H9 (cell line): ENCODE measurements around the gene KLHL20. TPM values are rescaled to one million over a fixed set of nuclear protein-coding genes. Genes with fewer than 3 reads are reported as not detected.

Source experiments
- DNase-seq: peaks from one replicate; pipeline ENCODE4 v3.0.0-alpha.2; 2017
- H2AFZ ChIP-seq: one replicate; pipeline ENCODE4 v1.6.1; 2013; ENCODE audit warnings: mild to moderate bottlenecking, low read length, control low read depth, moderate library complexity
- H2AK5ac ChIP-seq: 2 replicates; pipeline ENCODE4 v1.6.1; 2013; ENCODE audit warnings: low read length, control low read depth, mixed read lengths; ENCODE audit not compliant: insufficient read length
- H2BK120ac ChIP-seq: one replicate; pipeline ENCODE4 v1.6.1; 2013; ENCODE audit warnings: low read depth, mild to moderate bottlenecking, low read length, control low read depth, inconsistent platforms; ENCODE audit not compliant: poor library complexity, severe bottlenecking
- H2BK12ac ChIP-seq: 2 replicates; pipeline ENCODE4 v1.6.1; 2013; ENCODE audit warnings: low read length, control low read depth, mixed read lengths, low read depth; ENCODE audit not compliant: insufficient read length
- H2BK15ac ChIP-seq: 2 replicates; pipeline ENCODE4 v1.6.1; 2013; ENCODE audit warnings: low read depth, low read length, control low read depth
- H2BK20ac ChIP-seq: one replicate; pipeline ENCODE4 v1.6.1; 2013; ENCODE audit warnings: low read depth, mild to moderate bottlenecking, low read length, control low read depth, inconsistent platforms; ENCODE audit not compliant: poor library complexity, severe bottlenecking
- H2BK5ac ChIP-seq: 2 replicates; pipeline ENCODE4 v1.6.1; 2013; ENCODE audit warnings: low read length, control low read depth, mixed read lengths; ENCODE audit not compliant: insufficient read length
- H3K14ac ChIP-seq: 2 replicates; pipeline ENCODE4 v1.6.1; 2013; ENCODE audit warnings: low read length, control low read depth; ENCODE audit not compliant: insufficient read depth
- H3K18ac ChIP-seq: 2 replicates; pipeline ENCODE4 v1.6.1; 2013; ENCODE audit warnings: low read depth, mild to moderate bottlenecking, mixed read lengths, low read length, control low read depth; ENCODE audit not compliant: insufficient read length
- H3K23ac ChIP-seq: 2 replicates; pipeline ENCODE4 v1.6.1; 2013; ENCODE audit warnings: low read length, control low read depth, mixed read lengths, low read depth; ENCODE audit not compliant: insufficient read length
- H3K23me2 ChIP-seq: 2 replicates; pipeline ENCODE4 v1.6.1; 2013; ENCODE audit warnings: low read depth, mild to moderate bottlenecking, mixed read lengths, low read length, control low read depth; ENCODE audit not compliant: insufficient read length, poor library complexity, severe bottlenecking
- H3K27ac ChIP-seq: 2 replicates; pipeline ENCODE4 v1.5.1; 2013; ENCODE audit warnings: low read length, control low read depth, mixed read lengths, low read depth; ENCODE audit not compliant: insufficient read length
- H3K27me3 ChIP-seq: 2 replicates; pipeline ENCODE4 v1.6.1; 2013; ENCODE audit warnings: low read length, control low read depth, inconsistent platforms; ENCODE audit not compliant: insufficient read depth
- H3K4ac ChIP-seq: 2 replicates; pipeline ENCODE4 v1.6.1; 2013; ENCODE audit warnings: low read depth, mild to moderate bottlenecking, control low read depth, inconsistent platforms, low read length, moderate library complexity
- H3K4me1 ChIP-seq: 2 replicates; pipeline ENCODE4 v1.6.1; 2013; ENCODE audit warnings: low read length, control low read depth, inconsistent platforms; ENCODE audit not compliant: insufficient read depth
- H3K4me2 ChIP-seq: 2 replicates; pipeline ENCODE4 v1.6.1; 2013; ENCODE audit warnings: low read length, control low read depth, mixed read lengths; ENCODE audit not compliant: insufficient read length, insufficient read depth
- H3K56ac ChIP-seq: 2 replicates; pipeline ENCODE4 v1.6.1; 2013; ENCODE audit warnings: low read depth, mild to moderate bottlenecking, mixed read lengths, low read length, control low read depth; ENCODE audit not compliant: insufficient read length
- H3K79me1 ChIP-seq: 2 replicates; pipeline ENCODE4 v1.6.1; 2013; ENCODE audit warnings: low read depth, mild to moderate bottlenecking, moderate library complexity, low read length, control low read depth, inconsistent platforms; ENCODE audit not compliant: insufficient read depth, poor library complexity, severe bottlenecking
- H3K79me2 ChIP-seq: 2 replicates; pipeline ENCODE4 v1.6.1; 2013; ENCODE audit warnings: low read length, control low read depth, inconsistent platforms; ENCODE audit not compliant: insufficient read depth
- H3K9ac ChIP-seq: 2 replicates; pipeline ENCODE4 v1.6.1; 2013; ENCODE audit warnings: low read length, control low read depth, mixed read lengths; ENCODE audit not compliant: insufficient read length; ENCODE audit errors: extremely low read depth
- H3K9me3 ChIP-seq: one replicate; pipeline ENCODE4 v1.6.1; 2013; ENCODE audit warnings: low read depth, low read length, inconsistent platforms; ENCODE audit not compliant: control insufficient read depth
- H3T11ph ChIP-seq: one replicate; pipeline ENCODE4 v1.6.1; 2013; ENCODE audit warnings: mild to moderate bottlenecking, low read length, control low read depth, inconsistent platforms
- H4K20me1 ChIP-seq: one replicate; pipeline ENCODE4 v1.6.1; 2013; ENCODE audit not compliant: control insufficient read depth, insufficient read length, insufficient read depth
- H4K5ac ChIP-seq: 2 replicates; pipeline ENCODE4 v1.6.1; 2013; ENCODE audit warnings: low read depth, mild to moderate bottlenecking, mixed read lengths, low read length, control low read depth; ENCODE audit not compliant: insufficient read length
- H4K8ac ChIP-seq: replicated peaks from 2 replicates; pipeline ENCODE4 v1.6.1; 2013; ENCODE audit warnings: low read length, control low read depth, mixed read lengths, low read depth; ENCODE audit not compliant: insufficient read length
- H4K91ac ChIP-seq: 2 replicates; pipeline ENCODE4 v1.6.1; 2013; ENCODE audit warnings: low read depth, mild to moderate bottlenecking, moderate library complexity, mixed read lengths, low read length, control low read depth; ENCODE audit not compliant: insufficient read length
- H3K27ac Mint-ChIP-seq, 3 experiments: 2 replicates in 2 of 3; 3 replicates in 1 of 3; pipeline ENCODE4 v1.8.0; 2020 to 2021; ENCODE audit warnings: mixed read lengths in 3 of 3, mild to moderate bottlenecking in 1 of 3, moderate library complexity in 1 of 3
- H3K27me3 Mint-ChIP-seq: 2 replicates; pipeline ENCODE4 v1.8.0; 2021; ENCODE audit warnings: low read depth, mild to moderate bottlenecking, moderate library complexity, mixed read lengths
- H3K36me3 Mint-ChIP-seq, 3 experiments: 2 replicates in 2 of 3; 3 replicates in 1 of 3; pipeline ENCODE4 v1.8.0; 2020 to 2021; ENCODE audit warnings: low read depth in 3 of 3, mixed read lengths in 3 of 3; ENCODE audit not compliant: insufficient read depth in 1 of 3
- H3K4me1 Mint-ChIP-seq, 2 experiments: 2 replicates each; pipeline ENCODE4 v1.8.0; 2020; ENCODE audit warnings: mixed read lengths in 2 of 2
- H3K4me3 Mint-ChIP-seq, 2 experiments: 2 replicates in 1 of 2; 3 replicates in 1 of 2; pipeline ENCODE4 v1.8.0; 2020 to 2021; ENCODE audit warnings: mild to moderate bottlenecking in 2 of 2, mixed read lengths in 2 of 2, moderate library complexity in 1 of 2
- H3K9me3 Mint-ChIP-seq, 2 experiments: 2 replicates in 1 of 2; 3 replicates in 1 of 2; pipeline ENCODE4 v1.8.0; 2020; ENCODE audit warnings: mild to moderate bottlenecking in 2 of 2, mixed read lengths in 2 of 2, moderate library complexity in 1 of 2
- CTCF ChIP-seq: fragments of 200-600 bp; sonication (generic); conservative IDR thresholded peaks from 3 replicates; pipeline ENCODE4 v1.8.0; 2021; ENCODE audit warnings: antibody characterized with exemption, mild to moderate bottlenecking
- total RNA-seq: library from RNA; stranded (reverse); gene quantifications from 2 replicates; pipeline ENCODE4 v1.2.1, GENCODE V29; 2021

The KLHL20 gene
- total RNA-seq, 1 experiment from 2014 or later = 12.2 TPM

- Mint-ChIP-seq H3K9me3 (no peaks in the 10 kb centered on the region), H3K27ac (no peak overlapping the region), H3K4me1 (no peaks in the 10 kb centered on the region; a peak in 1 of 4 replicates), H3K36me3 (peaks cover 17 to 33% (median 22%) of the 10 kb centered on the region in 3 experiments), H3K27me3 (no peaks in the 10 kb centered on the region), H3K4me3 (no peak overlapping the region)
- Histone ChIP-seq H3K27me3 (no peaks in the 10 kb centered on the region), H4K91ac (no peak overlapping the region), H3K9ac (no peak overlapping the region), H3K4ac (no peak overlapping the region), H3K18ac (no peak overlapping the region), H2BK12ac (no peak overlapping the region), H3K14ac (no peak overlapping the region), H3K4me1 (no peaks in the 10 kb centered on the region), H2AFZ (no peak overlapping the region), H2BK120ac (no peak overlapping the region), H3K79me2 (no peaks in the 10 kb centered on the region), H2BK15ac (no peak overlapping the region), H3T11ph (no peak overlapping the region), H2AK5ac (no peak overlapping the region), H4K20me1 (no peaks in the 10 kb centered on the region), H3K9me3 (no peaks in the 10 kb centered on the region), H4K5ac (no peak overlapping the region), H3K56ac (no peak overlapping the region), H3K4me2 (no peak overlapping the region), H3K79me1 (no peaks in the 10 kb centered on the region), H3K23ac (no peak overlapping the region), H3K27ac (no peak overlapping the region), H3K23me2 (no peaks in the 10 kb centered on the region), H2BK5ac (no peak overlapping the region), H2BK20ac (no peak overlapping the region), H4K8ac (no peak overlapping the region)
- DNase-seq = no peak
- no peak for TF ChIP-seq CTCF
Measured at GRCh38 chr1:173753830-173754229, 39.0 kb downstream of the KLHL20 start.
